GM12874 (cell line): Measurements from ENCODE around the gene LCN12.

Experiments used
- TF ChIP-seq, protein P1 (sequence below): IDR thresholded peaks from 2 replicates; pipeline ENCODE4 v1.5.1; 2011; ENCODE audit warnings: low read depth, mild to moderate bottlenecking, control low read depth, low read length, moderate library complexity; ENCODE audit not compliant: insufficient read depth

LCN12 gene

DNA sequence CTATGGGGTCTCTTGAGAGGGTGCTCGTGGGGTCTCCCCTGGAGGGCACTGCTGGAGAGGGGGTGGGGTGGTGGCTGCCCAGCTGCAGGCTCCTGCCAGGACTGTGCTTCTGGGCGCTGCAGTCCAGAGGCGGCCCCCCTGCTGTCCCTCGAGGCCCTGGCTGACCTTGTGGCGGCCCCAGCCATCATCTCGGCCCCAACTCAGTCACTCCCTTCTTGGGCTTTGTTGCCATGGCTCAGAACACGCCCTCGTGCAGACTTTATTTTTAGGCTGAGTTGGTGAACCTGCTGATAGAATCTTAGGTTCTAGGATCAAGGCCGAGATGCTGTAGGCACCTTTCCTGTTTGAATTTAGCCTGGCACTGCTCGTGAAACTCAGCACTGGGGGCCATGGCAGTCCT, 30.4 kb upstream of the LCN12 start:
- TF ChIP-seq, protein P1, sequence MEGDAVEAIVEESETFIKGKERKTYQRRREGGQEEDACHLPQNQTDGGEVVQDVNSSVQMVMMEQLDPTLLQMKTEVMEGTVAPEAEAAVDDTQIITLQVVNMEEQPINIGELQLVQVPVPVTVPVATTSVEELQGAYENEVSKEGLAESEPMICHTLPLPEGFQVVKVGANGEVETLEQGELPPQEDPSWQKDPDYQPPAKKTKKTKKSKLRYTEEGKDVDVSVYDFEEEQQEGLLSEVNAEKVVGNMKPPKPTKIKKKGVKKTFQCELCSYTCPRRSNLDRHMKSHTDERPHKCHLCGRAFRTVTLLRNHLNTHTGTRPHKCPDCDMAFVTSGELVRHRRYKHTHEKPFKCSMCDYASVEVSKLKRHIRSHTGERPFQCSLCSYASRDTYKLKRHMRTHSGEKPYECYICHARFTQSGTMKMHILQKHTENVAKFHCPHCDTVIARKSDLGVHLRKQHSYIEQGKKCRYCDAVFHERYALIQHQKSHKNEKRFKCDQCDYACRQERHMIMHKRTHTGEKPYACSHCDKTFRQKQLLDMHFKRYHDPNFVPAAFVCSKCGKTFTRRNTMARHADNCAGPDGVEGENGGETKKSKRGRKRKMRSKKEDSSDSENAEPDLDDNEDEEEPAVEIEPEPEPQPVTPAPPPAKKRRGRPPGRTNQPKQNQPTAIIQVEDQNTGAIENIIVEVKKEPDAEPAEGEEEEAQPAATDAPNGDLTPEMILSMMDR, result no peak

DNA sequence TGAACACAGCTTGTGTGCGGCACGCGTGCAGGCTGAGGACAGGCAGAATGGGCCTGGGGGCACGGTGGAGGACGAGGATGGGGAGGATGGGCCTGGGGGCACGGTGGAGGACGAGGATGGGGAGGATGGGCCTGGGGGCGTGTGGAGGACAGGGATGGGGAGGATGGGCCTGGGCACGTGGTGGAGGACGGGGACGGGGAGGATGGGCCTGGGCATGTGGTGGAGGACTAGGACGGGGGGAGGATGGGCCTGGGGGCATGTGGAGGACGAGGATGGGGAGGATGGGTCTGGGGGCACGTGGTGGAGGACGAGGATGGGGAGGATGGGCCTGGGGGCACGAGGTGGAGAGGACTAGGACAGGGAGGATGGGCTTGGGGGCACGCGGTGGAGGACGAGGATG, 29.5 kb upstream of the LCN12 start:
- TF ChIP-seq, protein P1, result no peak

DNA sequence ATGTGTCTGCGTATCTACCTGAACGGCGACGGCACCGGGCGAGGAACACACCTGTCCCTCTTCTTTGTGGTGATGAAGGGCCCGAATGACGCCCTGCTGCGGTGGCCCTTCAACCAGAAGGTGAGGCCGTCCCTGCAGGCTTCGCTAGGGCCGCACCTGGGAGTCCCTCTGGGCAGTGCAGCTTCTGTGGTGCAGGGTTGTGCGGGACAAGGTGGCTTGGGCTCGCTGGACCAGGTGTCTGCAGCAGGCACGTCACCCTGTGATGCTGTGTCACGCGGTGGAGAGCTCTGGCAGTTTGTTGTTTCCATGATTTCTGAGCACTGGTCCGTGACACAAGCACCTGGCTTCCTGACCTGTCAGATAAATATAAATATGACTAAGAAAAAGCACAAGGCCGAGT, 28.2 kb upstream of the LCN12 start:
- TF ChIP-seq, protein P1, result no peak

DNA sequence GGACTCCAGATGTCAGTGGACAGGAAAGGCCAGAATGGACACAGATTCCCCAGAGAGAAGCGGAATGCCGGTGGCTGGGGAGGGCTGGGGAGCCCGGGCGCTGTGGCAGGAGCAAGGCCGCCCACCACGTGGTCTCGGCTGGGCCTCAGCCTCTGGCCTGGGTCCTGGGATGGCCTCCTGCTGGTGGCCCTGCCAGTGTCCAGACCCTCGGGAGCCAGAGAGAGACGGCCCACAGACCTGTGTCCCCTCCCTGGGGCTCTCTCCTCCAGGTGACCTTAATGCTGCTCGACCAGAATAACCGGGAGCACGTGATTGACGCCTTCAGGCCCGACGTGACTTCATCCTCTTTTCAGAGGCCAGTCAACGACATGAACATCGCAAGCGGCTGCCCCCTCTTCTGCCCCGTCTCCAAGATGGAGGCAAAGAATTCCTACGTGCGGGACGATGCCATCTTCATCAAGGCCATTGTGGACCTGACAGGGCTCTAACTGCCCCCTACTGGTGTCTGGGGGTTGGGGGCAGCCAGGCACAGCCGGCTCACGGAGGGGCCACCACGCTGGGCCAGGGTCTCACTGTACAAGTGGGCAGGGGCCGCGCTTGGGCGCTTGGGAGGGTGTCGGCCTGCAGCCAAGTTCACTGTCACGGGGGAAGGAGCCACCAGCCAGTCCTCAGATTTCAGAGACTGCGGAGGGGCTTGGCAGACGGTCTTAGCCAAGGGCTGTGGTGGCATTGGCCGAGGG, 26.5 kb upstream of the LCN12 start:
- TF ChIP-seq, protein P1, result 0 out of 2 replicates have a peak, but pooled peaks have one; percentile 10

DNA sequence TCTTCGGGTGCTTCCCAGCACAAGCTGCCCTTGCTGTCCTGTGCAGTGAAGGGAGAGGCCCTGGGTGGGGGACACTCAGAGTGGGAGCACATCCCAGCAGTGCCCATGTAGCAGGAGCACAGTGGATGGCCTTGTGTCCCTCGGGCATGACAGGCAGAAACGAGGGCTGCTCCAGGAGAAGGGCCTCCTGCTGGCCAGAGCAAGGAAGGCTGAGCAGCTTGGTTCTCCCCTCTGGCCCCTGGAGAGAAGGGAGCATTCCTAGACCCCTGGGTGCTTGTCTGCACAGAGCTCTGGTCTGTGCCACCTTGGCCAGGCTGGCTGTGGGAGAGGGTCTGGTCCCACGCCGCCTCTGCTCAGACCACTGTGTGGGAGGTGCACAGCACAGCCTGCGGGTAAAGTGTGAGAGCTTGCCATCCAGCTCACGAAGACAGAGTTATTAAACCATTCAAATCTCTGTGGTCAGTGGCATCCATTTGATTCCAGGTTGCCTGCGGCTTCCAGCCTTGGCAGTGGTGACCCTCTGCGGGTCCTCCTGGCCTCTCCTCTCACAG, 25.8 kb upstream of the LCN12 start:
- TF ChIP-seq, protein P1, result 0 out of 2 replicates have a peak, but pooled peaks have one; percentile 4

DNA sequence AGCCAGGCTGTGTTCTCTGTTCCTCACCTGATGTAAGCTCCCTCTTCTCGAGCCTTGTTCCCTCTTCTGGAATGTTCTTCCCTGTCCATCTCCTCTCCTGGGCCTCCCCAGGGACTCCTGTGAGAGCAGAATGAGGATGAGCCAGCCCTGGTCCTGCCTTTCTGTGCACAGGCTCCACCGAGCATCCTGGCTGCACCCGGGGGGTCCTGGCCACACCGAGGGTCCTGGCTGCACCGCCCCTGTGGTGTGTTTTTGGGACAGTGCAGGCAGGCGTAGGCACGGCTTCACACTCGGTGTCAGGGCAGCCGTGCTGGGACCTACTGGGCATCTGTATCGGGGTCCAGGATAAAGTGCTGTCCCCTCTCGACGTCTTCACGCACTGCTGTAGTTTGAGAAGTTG, 25.3 kb upstream of the LCN12 start:
- TF ChIP-seq, protein P1, result no peak

DNA sequence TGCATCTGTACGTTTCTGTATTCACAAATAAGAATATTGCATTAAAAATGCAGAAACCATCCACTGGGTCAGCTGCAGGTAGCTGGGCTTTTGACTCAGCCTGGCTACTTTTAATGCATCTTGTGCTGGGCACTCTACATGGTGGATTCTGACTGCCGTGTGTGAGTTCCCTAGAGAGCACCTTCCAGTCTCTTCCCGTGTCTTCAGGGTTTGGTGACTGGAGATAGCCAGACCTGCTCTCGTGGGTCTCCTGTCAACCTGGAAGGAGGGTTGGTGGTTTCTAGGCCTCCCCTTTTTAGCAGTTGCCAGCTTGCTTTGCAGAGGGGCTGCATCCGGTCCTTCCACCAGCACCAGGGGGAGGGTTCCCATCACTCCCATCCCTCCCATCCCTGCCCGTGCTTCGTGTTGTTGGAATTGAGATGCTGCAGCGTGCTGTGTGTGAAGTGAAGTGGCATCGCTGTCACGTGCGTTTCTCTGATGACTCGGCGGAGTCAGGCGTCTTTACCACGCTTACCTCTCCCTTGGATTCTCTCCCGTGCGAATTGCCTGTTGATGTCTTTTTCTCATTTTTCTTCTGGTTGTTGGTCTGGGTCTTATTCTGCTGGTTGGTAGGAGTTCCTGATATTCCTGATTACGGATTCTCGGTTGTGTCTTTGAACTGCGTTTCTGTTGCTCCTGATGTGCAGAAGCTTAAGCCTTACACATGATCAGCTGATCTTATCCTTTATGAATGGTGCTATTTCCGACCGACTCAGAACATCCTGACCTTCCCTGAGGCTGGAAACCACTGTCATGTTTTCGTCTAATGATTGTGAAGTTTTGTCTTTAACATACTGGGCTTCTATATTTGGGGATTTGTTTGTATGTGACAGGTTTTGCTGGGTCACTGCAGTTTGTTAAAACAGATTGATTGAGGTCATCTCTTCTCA, 24.5 kb upstream of the LCN12 start:
- TF ChIP-seq, protein P1, result no peak
